ENCODE data around the gene GALNT9.
"Not testable (repeated sequence)": the region's sequence is repeated elsewhere in the genome, so short reads cannot be mapped to it uniquely, and the experiment has no call there.

The GALNT9 gene

DNA sequence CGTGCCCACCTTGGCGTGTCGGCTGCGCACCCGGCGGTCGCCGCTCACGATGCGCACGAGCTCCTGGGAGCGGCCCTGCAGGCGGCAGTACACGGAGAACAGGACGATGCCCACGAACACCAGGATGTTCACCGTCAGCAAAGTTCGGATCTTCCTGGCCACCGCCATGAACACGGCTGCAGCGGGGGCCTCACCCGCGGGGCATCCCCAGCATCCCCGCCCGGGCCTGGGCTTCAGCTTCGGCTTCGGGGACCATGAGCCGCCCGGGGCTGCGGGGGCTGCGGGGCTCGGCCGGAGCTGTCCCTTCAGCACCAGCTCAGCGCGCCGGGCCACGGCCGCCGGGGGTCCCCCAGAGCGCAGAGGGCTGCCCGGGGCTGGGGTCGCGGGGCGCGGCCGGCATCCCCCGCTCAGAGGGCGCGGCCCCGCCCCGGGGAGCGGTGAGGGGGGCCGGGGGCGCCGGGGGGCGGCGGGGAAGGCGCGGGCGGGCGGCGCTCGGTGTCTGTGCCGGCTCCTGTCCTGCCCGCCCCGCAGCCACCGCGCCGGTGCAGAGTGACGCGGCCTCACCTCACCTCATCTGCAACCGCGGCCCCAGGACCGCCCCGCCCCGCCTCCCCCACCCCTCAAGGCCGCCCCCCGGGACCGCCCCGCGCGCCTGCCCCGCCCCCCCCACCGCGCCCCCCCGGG, at the start of gene GALNT9:
GALNT9 (minus strand) TSS at position 554 of the 684 bp plus-strand sequence; CDS start at position 168, 386 bp downstream.
- no peak for DNase-seq

DNA sequence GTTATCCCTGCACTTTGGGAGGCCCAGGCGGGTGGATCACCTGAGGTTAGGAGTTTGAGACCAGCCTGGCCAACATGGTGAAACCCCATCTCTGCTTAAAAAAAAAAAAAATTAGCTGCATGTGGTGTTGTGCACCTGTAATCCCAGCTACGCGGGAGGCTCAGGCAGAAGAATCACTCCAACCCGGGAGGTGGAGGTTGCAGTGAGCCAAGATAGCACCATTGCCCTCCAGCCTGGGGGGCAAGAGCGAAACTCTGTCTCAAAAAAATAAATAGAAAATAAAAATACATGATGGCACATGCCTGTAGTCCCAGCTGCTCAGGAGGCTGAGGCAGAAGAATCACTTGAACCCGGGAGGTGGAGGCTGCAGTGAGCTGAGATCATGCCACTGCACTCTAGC, 49.7 kb upstream of the GALNT9 start:
- not testable (repeated sequence) for DNase-seq

DNA sequence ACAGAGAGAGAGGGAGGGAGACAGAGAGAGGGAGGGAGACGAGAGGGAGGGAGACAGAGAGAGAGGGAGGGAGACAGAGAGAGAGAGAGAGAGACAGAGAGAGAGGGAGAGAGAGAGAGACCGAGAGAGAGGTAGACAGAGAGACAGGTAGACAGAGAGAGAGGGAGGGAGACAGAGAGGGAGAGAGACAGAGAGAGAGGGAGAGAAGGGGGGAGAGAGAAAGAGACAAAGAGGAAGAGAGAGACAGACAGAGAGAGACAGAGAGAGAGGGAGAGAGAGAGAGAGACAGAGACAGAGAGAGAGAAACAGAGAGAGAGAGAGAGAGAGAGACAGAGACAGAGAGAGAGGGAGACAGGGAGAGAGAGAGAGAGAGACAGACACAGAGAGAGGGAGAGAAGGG, 47.8 kb upstream of the GALNT9 start:
- DNase-seq: no peak

DNA sequence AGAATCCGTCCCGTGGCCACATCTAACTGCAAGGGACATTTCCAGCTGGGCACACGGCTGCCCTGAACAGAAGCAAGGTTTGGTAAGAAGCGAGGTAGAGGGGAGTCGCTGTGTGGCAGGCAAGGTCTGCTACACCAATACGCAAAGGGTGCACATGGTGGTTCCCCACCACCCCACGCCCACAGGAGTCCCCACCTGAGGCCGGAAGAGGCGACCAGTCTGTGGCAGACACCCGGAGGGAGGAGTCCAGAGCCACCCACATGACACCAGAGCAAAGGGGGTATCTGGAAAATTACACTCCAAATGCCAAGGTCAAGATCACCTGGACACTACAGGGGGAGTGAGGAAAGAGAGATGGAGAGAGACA, 47.1 kb upstream of the GALNT9 start:
- DNase-seq: no peak

DNA sequence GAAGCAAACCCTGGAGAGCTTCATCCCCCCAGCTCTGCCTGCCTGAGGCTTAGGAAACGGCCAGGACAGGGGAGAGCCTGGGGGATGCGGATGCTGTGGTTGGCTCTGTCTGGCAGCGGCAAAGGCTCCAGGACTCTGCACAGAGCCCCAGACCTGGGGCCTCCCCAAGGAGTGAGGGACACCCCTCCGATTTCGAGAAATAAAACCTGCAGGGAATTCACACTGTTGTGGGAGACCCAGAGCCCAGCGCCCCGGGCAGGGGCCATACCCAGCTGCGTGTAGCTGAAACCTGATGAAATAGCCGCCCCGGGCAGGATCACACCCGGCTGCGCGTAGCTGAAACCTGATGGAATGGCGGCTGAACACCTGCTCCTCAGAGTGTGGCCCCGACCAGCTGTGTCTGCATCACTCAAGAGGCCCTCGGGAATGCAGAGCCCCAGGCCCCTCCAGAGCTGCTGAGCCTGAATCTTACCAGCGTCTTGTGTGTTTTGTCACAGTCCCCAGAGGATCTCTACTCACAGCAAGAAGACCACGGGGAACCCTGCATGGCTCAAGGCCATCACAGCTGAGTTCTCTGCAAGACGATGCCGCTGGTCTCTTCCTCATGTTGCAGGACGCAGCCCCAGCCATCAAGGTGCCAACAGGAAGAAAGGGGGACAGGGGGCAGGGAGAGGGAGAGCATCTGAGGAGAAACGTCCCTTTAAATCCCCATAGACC, 46.5 kb upstream of the GALNT9 start:
- DNase-seq: no peak

DNA sequence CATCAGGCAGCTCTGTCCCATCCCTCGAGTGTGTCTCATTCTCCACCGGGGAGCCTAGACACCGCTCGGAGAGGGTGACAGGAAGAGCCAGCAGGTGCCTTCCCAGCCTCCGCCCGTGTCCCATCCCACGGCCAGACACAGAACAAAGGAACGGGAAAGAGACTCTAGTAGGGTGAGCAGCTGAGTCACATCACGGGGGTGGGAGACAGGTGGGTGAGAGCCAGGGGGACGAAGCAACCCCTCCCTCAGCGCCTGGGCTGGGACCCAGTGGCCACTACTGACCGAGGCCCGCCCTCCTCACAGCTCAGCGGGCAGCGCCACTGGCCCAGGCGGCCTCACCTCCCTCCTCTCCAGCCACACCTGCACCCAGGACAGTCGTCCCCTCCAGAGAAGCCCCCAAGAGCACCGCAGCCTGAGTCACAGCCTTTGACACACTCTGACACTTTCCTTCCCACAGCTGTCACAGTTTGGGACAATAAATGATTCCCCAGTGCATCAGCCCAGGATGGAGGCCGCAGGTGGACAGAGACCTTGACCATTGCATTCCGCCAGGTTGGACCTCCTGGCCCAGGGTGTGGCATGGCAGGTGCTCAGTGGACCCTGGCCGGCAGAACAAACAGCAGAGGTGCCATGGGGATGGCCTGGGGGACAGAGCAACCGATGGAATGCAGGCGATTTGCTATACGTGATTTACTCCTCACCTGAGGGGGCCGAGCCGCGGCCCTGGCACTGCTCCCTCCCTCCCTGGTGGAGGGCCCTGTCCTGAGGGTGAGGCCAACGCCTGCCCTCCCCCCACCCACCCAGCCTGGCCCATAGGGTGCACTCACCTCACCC, 45.4 kb upstream of the GALNT9 start:
- DNase-seq: no peak

DNA sequence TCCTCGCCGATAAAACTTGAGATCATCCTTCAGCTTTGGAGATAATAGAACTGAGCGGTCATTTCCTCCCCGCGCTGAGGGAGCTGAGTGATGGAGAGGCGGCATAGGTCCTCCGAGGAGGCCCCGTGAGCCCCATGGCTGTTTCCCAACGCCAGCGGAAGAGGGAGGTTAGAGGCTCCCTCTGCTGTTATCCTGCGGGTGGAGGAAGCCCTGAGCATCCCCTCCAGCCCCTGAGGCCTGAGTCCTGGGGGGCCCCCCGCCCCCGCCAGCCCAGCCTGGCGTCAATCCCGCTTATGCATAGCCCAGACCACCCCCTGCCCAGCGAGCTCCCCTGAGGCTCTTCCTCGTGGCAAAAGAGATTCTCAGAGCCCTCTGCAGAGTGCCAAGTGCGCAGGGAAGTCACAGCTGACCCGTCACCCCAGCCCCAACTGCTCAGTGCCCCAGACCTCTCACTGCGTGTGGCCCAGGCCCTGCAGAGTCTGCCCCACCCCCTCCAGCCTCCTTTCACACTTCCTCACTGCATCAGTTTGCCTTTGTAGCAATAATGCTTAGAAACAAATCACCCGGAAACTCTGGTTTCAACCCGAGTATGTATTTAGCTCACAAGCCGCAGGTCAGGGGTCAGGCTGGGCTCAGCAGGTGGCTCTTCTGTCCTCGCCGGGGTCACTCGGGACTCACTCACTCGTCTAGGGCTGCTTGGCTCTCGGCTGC, 44.7 kb upstream of the GALNT9 start:
- DNase-seq: no peak

DNA sequence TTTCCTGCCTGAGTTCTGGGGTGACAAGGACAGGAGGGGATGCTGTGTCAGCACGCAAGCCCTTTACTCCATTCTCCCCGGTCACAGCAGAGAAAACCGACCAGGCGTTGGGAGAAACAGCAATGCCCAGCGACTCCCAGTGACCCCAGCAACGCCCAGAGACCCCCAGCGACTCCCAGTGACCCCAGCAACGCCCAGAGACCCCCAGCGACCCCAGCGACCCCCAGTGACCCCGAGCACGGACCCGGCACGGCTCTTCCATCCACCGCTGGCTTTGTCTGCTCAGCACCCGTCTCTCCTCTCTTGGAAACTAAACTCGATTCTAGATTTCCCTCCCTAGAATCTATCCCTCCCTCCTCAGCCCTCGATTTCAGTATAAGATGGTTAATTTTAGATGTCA, 38.5 kb upstream of the GALNT9 start:
- DNase-seq: no peak

DNA sequence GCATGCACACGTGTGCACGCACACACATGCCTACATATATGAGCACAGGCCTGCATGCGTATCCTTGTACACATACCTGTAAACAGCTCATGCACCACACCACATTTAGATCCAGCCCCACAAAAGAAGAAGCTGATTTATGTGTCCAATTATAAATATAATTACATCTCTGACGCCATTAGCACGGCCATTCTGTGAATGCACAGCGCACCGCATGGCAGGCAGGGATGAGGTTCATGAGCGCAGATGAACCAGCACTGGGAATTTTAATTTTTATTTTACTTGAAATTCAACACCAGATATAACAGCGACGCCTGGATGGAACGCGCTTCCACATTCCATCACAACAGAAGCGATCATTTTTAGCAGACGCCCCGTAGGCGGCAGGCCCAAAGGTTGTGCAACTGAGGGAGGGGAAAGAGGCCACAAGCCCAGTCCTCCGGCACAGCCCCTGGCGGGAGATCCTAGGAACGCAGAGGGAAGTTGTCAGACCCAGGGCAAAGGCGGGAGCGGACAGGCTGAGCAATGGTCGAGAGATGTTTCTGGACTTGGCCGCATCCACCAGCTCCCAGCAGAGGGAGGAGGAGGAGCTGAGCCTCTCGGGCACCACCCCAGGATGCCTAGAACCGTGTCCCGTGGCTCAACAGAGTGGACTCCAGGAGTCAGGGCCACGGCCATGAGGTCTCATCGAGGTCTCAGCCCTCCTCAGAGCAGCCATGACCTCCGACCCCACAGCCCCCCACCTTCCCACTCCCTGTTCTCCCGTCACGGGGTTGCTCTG, 37.9 kb upstream of the GALNT9 start:
- DNase-seq: no peak

DNA sequence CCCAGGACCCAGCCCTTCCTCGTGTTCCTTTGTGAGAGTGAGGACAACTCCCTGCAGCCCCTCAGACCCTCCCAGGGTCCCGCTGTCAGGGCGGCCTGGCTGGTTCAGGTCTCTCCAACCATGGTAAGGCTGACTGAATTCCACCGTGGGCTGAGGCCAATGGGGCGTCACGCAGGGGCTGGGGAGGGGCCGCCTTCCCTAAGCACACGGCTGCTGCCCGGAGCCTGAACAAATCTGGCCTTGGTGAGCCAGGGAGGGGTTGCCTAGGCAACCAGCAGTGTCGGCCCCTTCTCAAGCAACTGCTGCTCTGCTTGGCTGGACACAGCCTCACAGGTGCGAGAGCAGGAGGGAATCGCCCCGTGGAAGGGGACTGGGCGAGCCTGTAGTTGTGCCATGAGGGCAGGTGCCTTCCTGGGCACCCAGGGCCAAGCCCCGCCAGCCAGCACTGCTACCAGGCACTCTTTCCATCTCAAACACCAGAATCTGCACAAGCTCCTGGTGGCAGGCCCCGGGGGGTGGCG, 37.0 kb upstream of the GALNT9 start:
- DNase-seq: no peak

DNA sequence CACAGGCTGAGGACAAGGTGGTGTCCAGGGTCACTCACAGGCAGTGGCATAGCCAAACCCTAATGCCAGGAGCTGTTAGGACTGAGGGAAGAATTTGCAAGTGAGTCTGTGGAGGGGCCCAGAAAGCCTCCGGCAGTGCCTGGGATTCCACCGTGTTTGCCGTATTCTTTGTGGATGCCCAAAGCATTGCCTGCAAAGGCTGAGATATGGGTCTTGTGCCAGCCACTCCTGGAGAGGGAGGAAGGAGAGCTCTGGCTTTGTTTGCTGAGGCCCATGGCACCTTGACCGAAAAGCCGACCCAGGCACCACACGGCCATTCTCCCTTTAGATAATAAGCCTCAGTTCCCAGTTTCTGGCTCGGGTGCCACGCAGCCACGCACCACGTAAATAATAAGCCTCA, 35.8 kb upstream of the GALNT9 start:
- no peak for DNase-seq

DNA sequence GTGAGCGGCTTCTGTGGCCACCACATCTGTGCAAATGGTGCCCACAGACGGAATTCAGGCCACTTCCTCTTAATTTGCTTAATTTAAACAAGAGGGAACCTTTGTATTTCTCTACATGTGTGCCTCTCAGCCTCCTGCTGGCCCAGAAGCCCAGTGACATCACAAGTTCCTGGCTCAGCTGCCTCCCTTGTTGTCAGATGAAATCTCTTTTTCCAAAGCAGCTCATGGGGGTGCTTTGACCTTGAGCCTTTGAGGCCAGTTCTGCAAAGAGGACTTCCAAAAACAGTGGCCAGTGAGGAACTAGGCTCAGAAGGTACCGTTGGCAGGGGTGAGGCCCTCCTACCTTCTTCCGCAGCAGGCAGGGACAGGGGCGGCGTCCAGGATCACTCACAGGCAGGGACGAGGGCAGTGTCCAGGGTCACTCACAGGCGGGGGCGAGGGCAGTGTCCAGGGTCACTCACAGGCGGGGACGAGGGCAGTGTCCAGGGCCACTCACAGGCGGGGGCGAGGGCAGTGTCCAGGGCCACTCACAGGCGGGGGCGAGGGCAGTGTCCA, 35.0 kb upstream of the GALNT9 start:
- no peak for DNase-seq

DNA sequence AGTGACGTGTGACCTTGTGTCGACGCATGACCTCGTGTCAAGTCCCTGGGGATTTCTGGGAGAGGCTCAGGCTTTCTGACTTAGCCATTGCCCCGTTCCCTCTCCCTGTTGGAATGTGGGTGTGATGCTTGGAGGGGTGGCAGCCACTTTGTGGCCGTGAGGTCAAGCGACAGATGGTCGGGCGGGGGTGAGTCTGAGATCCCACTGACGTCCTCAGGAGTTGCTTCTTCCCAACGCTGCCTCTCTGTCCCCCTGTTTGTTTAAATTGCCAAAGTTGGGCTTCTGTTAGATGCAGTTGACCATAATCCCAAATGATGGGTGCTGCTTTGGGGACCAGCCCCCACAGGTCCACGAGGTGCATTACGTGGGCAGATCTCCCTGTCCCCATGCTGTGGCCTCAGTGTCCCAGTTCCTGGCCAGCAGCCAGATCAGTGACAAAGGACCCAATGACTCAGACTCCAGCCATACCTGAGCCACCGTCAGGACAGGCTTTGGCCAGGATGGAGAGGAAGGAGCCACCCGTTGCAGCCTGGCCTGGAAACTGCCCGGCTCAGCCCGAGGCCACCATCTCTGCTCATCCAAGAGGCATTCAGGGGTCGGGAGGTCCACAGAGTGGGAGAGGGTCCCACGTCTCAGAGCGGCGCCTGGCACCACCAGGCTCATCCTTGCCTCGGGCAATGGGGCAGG, 34.4 kb upstream of the GALNT9 start:
- DNase-seq: no peak

DNA sequence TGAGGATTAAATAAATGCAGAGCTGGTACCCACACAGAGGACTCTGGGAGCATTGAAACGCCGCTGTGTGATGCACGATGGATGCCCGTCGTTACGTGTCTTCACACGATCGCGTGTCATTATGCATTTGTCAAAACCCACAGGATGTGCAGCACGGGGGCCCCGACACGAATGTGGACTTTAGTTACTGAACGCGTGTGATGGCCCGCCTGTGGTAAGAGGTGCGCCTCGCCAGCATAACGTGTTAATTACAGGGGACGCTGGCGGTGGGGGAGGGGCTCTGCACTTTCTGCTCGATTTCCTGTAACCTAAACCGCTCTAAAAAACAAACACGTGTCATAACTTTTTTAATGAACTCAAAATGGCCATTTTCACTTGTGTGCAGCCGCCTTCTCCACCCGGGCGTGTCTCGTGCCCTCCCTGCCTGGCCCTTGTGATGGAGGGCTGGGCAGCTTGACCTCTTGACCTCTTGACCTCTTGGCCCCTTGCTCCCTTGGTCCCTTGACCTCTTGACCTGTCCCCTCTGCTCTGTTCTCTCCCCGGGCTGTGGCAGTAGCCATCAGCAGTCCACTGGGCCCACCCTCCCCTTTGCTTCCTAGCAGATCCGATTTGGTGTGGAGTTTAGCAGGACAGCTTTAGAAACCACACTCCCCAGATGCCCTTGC, 33.7 kb upstream of the GALNT9 start:
- DNase-seq: no peak

DNA sequence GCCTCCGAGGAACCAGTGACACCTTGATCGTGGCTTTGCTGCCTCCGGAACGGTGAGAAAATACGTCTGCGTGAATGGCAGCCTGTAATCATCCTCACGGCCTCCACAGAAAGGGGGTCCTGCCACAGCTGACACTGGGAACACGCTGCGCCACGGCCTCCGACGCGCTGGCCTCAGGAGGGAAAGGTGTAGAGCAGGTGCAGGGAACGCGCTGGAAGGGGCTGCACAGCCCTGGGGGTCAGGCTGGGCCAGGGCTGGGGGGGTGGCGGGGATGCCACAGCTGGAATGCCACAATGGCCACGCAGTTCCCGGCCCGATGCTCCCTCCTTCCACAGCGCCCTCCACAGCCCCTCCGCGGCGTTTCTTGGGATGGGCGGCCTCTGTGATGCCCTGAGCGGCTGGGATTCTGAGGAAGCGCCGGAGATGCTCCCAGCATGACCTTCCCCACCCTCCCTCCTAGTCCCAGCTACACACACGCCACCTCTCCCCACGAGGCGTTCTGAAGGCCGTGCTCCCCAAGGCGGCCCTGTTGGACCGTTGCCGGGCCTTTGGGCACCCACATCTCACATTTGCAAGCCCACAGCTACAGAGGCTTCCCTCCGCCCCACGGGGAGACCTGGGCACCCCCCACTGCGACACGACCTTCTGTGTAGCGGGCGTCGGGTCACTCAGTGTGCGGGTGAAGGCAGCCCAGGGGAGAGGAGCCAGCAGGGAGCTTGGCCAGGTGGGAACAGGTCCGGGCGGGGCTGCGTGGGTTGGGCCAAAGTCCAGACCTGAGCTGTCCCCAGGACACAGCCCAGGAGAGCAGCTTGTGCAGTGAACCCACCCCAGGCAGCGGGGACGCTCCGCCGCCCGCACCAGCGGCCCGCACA, 31.8 kb upstream of the GALNT9 start:
- DNase-seq: no peak

DNA sequence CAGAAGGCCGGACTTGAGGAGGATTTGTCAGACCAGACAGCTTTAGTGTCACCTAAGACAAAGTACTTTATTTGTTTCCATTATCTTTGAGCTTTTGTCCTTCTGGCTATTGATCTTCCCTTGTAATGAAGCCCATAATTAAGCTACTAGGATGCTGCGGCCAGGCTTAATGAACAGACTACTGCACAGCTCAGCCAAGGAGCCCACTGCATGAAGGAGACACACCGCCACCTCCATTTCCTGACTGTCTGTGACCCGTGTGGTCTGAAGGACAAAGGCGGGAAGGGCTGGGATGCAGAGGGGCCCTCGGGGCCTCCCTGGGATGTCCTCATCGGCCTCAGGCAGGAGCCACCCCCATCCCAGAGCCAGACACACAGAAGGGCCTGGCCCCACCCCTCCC, 31.0 kb upstream of the GALNT9 start:
- DNase-seq: no peak

DNA sequence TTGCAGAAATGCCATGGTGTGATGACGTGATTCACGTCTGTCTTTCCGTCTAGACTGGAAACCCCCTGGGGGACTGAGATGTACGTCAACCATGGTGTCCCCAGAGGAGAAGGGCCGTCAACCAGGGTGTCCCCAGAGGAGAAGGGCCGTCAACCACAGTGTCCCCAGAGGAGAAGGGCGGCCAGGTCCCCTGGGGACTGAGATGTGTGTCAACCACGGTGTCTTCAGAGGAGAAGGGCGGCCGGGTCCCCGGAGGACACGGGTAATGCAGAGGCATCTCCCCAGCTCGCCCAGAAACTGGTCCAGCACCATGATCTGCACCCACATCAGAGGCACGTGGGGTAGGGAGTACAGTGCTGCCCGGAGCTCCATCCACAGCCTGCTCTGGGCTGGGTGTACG, 30.6 kb upstream of the GALNT9 start:
- no peak for DNase-seq

DNA sequence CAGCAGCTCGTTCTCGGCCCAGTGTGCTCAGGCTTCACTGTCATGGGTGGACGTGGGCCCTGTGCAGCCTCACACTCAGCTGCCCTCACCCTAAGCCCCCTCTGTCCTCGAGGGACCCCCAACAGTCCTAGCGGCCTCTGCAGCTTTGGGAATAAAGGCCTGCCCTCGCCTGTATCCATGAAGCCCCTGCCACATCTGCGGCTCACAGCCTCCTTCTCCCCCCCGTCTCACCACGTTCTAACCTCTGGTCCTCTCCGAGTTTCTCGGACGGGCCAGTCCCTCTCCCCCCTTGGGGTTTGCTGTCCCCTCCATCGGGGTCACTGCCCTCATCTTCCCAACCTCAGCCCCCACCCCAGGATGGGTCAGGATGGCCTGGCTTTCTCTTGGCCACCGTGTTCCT, 30.2 kb upstream of the GALNT9 start:
- DNase-seq: no peak

All from amniotic stem cell (primary cell).